Activated T-helper 17 cell treated with anti-CD3 and anti-CD28 coated beads, Interleukin-2, amount 50 U/mL, for 72 hours (primary cell): Measurements from ENCODE around the gene CASP3. TPM values are rescaled to one million over a fixed set of nuclear protein-coding genes. Genes with fewer than 3 reads are reported as not detected.
"Not testable (repeated sequence)": the region's sequence is repeated elsewhere in the genome, so short reads cannot be mapped to it uniquely, and the experiment has no call there.

Experiments used
- ATAC-seq: fragments of 150-1000 bp; cut with Tn5 transposase; replicated peaks from 2 replicates; pipeline ENCODE4 v1.10.0; 2021; ENCODE audit warnings: mild to moderate bottlenecking, moderate library complexity
- H3K27ac Mint-ChIP-seq: one replicate; pipeline ENCODE4 v1.8.0; 2022; ENCODE audit warnings: mixed read lengths
- H3K27me3 Mint-ChIP-seq: one replicate; pipeline ENCODE4 v1.8.0; 2022; ENCODE audit warnings: mixed read lengths
- H3K36me3 Mint-ChIP-seq: one replicate; pipeline ENCODE4 v1.8.0; 2022; ENCODE audit warnings: low read depth, mild to moderate bottlenecking, mixed read lengths
- H3K4me1 Mint-ChIP-seq: one replicate; pipeline ENCODE4 v1.8.0; 2022; ENCODE audit warnings: mixed read lengths
- H3K4me3 Mint-ChIP-seq: one replicate; pipeline ENCODE4 v1.8.0; 2022; ENCODE audit warnings: mild to moderate bottlenecking, mixed read lengths
- H3K9me3 Mint-ChIP-seq: one replicate; pipeline ENCODE4 v1.8.0; 2022; ENCODE audit warnings: mixed read lengths
- total RNA-seq, 2 donors: library from RNA; stranded (reverse); gene quantifications; one replicate each; pipeline ENCODE4 v1.2.3, GENCODE V29; 2022

Gene CASP3
- total RNA-seq, 2 donors from 2014 or later: 65.2 to 84.9 TPM

DNA sequence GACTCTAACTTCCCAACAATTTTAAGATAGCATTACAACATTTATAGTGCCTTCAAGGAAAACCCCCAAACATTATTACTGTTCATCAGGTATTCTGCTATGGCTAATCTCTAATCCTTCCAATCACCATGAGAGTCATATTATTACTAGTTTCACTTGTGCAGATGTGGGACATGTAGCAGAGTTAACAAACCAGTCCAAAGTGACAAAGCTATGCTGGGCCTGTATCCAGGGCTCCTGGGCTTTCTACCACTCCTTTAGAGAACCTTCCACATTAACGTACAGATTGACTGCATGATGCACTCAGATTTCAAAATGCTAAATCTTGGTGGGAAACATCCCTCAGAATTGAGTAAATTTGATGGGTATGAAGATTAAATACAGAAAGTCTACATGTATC is 16.4 kb downstream of the CASP3 start:
- Mint-ChIP-seq H3K4me3 (no peak overlapping the region), H3K36me3 (peaks cover 100% of the 10 kb centered on the region), H3K27ac (no peak overlapping the region), H3K9me3 (no peaks in the 10 kb centered on the region), H3K4me1 (no peaks in the 10 kb centered on the region), H3K27me3 (no peaks in the 10 kb centered on the region)
- no peak for ATAC-seq

DNA sequence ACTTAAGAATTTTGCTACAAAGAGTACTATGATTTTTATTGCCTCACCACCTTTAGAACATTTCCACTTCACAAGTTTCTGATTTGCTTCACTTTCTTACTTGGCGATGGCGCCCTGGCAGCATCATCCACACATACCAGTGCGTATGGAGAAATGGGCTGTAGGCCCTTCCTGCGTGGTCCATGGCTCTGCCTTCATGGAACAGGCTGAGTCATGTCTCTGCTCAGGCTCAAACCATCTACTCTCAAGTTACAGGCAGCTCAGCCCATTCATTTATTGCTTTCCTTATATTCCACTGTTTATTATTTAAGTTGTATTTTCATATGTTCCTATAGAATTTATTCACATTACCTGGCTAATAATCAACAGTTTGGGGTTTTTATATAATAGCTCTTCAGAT is 21.1 kb downstream of the CASP3 start:
- Mint-ChIP-seq H3K9me3 (no peaks in the 10 kb centered on the region), H3K4me1 (peaks cover 22% of the 10 kb centered on the region), H3K27ac (peak overlapping the region; percentile 37), H3K27me3 (no peaks in the 10 kb centered on the region), H3K36me3 (peaks cover 91% of the 10 kb centered on the region), H3K4me3 (no peak overlapping the region)
- no peak for ATAC-seq

DNA sequence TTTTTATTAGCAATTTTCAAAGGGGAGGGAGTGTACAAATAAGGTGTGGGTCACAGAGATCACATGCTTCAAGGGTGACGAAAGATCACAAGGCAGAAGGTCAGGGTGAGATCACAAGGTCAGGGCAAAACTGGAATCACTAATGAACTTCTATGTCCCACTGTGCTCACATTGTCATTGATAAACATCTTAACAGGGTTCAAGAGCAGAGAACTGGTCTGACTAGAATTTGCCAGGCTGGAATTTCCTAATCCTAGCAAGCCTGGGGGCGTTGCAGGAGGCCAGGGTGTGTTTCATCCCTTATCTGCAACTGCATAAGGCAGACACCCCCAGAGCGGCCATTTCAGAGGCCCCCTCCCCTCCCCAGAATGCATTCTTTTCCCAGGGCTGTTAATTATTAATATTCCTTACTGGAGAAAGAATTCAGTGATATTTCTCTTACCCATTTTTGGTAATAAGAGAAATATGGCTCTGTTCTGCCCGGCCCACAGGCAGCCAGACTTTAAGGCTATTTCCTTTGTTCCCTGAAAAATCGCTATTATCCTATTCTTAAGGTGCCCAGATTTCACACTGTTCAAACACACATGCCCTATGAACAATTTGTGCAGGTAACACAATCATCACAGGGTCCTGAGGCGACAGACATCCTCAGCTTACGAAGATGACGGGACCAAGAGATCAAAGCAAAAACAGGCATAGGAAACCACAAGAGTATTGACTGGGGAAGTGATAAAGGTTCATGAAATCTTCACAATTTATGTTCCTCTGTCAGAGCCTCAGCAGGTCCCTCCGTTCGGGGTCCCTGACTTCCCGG is 23.3 kb downstream of the CASP3 start:
- not testable (repeated sequence) for H3K27me3 Mint-ChIP-seq, ATAC-seq, H3K4me3 Mint-ChIP-seq, H3K9me3 Mint-ChIP-seq
- peak overlapping the region; percentile 65 for H3K27ac Mint-ChIP-seq
- peaks cover 70% of the 10 kb centered on the region for H3K36me3 Mint-ChIP-seq
- peaks cover 22% of the 10 kb centered on the region for H3K4me1 Mint-ChIP-seq

DNA sequence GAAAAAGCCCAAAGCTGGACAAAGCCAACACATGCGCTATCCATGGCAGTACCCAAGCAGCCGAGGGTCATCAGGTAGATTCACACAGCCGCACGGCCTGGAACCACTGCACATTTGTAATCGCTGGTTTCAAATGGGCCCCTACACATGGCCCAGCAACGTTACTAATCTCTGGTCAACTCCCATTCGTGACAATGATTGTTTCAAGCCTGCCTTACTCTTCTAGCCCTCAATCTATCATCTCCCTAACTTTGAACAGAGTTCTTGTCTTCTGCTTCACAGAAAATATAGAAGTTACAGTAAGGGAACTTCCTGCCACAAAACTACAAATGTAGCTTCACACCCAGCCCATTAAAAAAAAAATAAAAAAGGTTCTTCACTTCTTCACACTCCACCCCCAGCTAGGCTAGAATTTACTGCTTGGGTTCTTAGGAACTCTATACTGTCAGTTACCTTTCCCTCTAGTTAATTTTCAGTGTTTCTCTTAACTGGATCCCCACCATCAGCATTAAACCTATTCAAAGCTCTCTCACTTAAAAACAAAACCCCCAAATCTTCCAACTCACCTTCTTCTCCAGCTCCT is 24.2 kb downstream of the CASP3 start:
- no peaks in the 10 kb centered on the region for H3K27me3 Mint-ChIP-seq

DNA sequence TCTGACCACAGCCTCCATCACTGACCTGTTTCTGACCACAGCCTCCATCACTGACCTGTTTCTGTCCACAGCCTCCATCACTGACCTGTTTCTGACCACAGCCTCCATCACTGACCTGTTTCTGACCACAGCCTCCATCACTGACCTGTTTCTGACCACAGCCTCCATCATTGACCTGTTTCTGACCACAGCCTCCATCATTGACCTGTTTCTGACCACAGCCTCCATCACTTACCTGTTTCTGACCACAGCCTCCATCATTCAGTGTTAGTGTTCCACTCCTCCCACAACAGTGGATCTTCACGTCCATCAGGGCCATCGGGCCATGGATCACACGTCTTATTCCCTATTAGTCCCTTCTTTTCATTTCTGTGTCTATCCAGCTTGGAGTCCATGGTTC is 24.7 kb downstream of the CASP3 start:
- not testable (repeated sequence) for H3K9me3 Mint-ChIP-seq, H3K27me3 Mint-ChIP-seq, ATAC-seq, H3K4me3 Mint-ChIP-seq
- peak overlapping the region; percentile 65 for H3K27ac Mint-ChIP-seq
- peaks cover 55% of the 10 kb centered on the region for H3K36me3 Mint-ChIP-seq
- H3K4me1 Mint-ChIP-seq: peaks cover 26% of the 10 kb centered on the region

More for the DNA sequence above, 24.2 kb downstream of the CASP3 start:
- peak; percentile 38 for ATAC-seq
- H3K4me3 Mint-ChIP-seq: no peak overlapping the region
- H3K9me3 Mint-ChIP-seq: no peaks in the 10 kb centered on the region
- peaks cover 26% of the 10 kb centered on the region for H3K4me1 Mint-ChIP-seq
- H3K27ac Mint-ChIP-seq: peak overlapping the region; percentile 65
- H3K36me3 Mint-ChIP-seq: peaks cover 61% of the 10 kb centered on the region

DNA sequence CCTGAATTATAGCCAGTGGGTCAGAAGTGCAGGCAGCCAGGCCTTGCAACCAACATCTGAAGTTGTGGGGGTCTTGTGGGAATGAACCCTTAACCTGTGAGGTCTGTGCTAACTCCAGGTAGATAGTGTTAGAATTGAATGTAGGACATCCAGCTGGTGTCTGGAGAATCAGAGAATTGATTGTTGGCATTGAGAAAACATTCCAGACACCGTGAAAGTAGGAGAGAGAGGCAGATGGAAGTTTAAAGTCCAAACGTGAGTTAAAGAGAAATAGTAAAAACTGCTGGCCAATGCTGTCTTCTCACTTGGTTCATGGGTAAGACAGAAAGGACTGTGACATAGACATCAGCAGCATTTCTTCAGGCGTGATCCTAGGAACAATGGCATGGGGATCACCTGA is 27.7 kb downstream of the CASP3 start:
- Mint-ChIP-seq H3K9me3 (no peaks in the 10 kb centered on the region), H3K36me3 (peaks cover 25% of the 10 kb centered on the region), H3K27ac (peak overlapping the region; percentile 13), H3K4me1 (peaks cover 20% of the 10 kb centered on the region), H3K27me3 (no peaks in the 10 kb centered on the region), H3K4me3 (no peak overlapping the region)
- no peak for ATAC-seq

DNA sequence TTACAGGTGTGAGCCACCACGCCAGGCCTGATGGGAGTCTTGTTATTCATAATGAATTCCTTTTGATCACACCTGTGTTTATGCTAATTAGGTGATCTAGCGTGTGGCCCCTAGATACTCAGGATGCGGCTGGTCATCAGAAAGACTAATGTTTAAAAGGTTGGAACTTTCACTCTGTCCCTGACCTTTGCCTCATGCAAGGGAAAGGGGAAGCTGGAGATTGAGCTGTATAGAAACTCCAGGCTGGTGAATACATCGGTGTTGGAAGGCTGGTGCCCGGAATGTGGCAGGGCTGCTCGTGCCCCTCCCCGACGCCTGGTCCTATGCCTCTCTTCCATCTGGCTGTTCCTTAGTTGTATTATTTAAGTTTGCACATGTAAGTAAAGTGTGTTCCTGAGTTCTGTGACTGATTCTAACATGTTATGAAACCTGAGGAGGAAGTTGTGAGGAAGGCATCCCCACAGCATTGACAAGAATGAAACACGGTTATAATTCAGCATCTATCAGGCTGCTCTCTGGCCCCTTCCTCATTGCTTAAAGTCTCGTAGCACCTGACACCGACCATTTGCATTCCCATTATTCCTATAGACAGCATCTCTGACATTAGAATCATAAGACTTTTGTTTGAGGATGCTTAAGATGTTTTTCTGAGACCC is 28.9 kb downstream of the CASP3 start:
- Mint-ChIP-seq H3K36me3 (peaks cover 14% of the 10 kb centered on the region), H3K4me1 (peaks cover 18% of the 10 kb centered on the region), H3K27ac (peak overlapping the region; percentile 19), H3K4me3 (no peak overlapping the region), H3K27me3 (no peaks in the 10 kb centered on the region), H3K9me3 (peaks cover under 1% of the 10 kb centered on the region)
- no peak for ATAC-seq

DNA sequence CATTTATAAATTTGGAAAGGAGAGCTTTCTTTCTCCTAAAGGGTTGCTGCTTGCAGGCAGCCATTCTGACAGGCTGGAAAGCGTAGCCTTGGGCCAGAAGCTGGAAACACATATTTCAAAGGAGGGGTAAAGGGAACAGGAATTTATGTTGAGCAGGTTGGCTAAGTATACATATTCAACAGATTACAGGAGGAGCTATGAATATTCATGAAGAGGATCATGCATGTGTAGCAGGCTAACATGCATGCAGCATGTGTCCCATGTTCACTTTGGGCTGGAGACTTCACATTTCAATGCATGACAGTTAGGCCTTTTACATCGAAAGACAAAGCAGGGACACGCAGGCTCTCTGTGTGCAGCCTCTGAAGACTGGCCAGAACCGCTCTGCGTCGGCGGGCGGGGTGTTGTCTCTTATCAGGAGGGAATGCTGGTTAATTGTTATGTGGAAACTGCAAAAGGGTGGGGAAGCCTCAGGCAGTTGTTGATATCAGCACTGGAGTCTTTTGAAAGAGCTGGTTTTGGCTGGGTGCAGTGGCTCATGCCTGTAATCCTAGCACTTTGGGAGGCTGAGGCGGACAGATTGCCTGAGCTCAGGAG is 31.5 kb downstream of the CASP3 start:
- H3K4me3 Mint-ChIP-seq: no peak overlapping the region
- no peak overlapping the region for H3K27ac Mint-ChIP-seq
- ATAC-seq: no peak
- H3K36me3 Mint-ChIP-seq: no peaks in the 10 kb centered on the region
- peaks cover 4% of the 10 kb centered on the region for H3K4me1 Mint-ChIP-seq
- no peaks in the 10 kb centered on the region for H3K27me3 Mint-ChIP-seq
- H3K9me3 Mint-ChIP-seq: peaks cover 8% of the 10 kb centered on the region

DNA sequence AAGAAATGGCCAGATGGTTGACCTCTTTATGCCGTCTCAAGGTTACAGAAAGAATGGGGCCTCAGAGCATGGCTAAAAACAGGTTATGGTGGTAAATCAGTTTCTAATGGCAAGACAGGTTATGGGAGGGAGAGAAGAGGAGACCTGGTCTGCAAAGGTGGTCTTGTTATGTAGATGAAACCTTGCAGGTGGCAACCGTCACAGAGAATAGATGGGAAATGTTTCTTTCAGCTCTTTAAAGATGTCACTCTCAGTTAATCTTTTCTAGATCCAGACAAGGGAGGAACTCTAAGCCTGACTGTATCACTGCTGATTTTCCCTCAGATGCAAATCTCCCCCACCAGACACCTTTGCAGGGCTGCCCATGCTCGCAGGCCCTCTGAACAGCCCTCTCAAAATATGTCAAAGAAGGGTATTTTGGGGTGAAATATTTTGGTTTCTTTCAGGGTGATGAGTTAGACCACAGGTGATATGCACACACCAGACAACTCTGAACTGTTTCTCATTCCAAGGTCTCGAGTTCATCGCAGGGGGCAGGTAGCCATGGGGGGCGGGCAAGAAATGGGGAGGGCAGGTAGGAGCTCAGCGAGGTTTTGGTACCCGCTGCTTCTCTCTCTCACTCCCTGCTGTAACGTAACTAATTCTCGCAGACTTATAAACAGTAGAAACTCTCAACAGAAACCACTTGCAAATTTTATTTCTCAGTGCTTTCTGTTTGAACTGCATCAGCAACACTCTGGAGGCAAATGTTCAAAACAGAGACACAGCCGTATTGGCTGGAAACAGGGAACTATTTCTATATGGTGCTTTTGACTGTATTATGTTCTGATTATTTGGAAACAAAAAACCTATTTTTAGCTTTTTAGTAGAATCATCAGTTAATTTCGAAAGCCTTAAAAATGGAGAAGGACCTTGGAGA is 32.4 kb downstream of the CASP3 start:
- Mint-ChIP-seq H3K4me3 (no peak overlapping the region), H3K27ac (no peak overlapping the region), H3K36me3 (no peaks in the 10 kb centered on the region), H3K27me3 (no peaks in the 10 kb centered on the region), H3K9me3 (peaks cover 8% of the 10 kb centered on the region), H3K4me1 (peaks cover 4% of the 10 kb centered on the region)
- ATAC-seq: no peak

DNA sequence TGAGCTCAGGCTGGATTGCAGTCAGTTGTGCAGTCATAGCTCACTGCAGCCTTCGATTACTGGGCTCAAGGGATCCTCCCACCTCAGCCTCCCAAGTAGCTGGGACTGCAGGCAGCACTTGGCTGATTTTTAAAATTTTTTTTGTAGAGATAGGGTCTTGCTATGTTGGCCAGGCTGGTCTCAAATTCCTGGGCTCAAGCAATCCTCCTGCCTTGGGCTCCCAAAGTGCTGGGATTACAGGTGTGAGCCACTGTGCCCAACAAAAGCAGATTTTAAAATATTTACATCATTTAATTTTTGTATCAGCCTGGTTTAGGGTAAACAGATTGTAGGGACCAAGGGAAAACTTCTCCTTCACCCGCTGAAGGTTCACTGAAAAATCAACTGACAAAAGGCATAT is 33.1 kb downstream of the CASP3 start:
- H3K9me3 Mint-ChIP-seq, H3K27me3 Mint-ChIP-seq, ATAC-seq: not testable (repeated sequence)

DNA sequence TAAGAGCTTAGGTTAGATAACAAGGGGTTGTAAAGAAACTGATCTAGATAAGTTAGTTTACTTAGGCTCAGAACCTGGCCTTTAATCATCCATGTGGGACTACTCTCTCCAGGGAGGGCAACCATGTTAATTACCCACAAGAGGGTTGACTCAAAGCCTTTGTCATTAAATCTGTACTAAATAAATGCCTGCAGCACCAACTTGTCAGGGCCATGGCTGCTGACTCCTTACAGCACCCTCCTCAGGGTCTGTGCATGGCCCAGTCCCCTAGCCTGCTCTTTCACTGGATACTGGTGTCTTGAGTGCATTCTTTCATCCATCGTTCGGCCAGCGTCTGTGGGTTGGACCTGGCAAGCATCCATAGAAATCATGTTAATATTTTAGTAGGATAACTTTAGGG is 34.7 kb downstream of the CASP3 start:
- Mint-ChIP-seq H3K9me3 (peaks cover 8% of the 10 kb centered on the region), H3K4me3 (no peak overlapping the region), H3K27ac (no peak overlapping the region), H3K27me3 (no peaks in the 10 kb centered on the region), H3K4me1 (no peaks in the 10 kb centered on the region), H3K36me3 (no peaks in the 10 kb centered on the region)
- no peak for ATAC-seq

More for the DNA sequence above, 33.1 kb downstream of the CASP3 start:
- not testable (repeated sequence) for H3K4me1 Mint-ChIP-seq, H3K27ac Mint-ChIP-seq, H3K4me3 Mint-ChIP-seq, H3K36me3 Mint-ChIP-seq

DNA sequence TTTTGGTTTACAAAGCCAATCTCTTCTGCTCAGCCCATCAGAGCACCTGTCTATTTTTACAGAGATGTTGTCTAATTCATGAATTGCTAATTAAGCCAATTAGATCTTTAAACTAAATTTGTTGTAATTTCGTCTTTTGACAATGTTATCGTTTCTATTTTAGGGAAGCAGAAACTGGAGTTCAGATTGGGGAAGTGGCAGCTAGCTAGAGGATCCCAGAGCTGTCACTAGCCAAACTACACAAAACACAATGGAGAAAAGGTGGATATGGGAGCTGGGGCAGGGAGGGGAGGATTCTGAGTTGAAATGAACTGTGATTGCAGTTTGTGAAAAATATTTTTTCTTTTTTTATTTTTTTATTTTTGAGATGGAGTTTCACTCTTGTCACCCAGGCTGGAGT is 35.8 kb downstream of the CASP3 start:
- Mint-ChIP-seq H3K9me3 (peaks cover 8% of the 10 kb centered on the region), H3K36me3 (no peaks in the 10 kb centered on the region), H3K27me3 (no peaks in the 10 kb centered on the region), H3K27ac (no peak overlapping the region), H3K4me3 (no peak overlapping the region), H3K4me1 (no peaks in the 10 kb centered on the region)
- no peak for ATAC-seq

DNA sequence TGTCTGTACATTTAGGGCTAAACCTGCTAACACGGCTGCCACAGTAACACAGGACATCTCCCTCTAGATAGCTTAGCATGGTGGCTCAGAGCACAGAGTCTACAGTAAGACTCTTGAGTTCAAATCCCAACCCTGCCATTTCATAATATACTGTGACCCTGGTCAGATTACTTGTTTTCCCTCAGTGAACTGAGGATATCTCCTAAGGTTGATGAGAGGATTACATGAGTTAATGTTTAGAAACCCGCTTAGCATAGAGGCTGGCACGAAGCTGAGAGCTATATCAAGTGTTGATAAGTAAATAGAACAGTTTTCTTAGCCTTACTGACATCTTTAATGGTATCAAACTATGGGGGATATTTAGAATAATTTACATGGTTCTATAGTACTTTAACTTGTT is 37.2 kb downstream of the CASP3 start:
- H3K9me3 Mint-ChIP-seq: peaks cover 8% of the 10 kb centered on the region
- H3K4me3 Mint-ChIP-seq: no peak overlapping the region
- H3K27ac Mint-ChIP-seq: no peak overlapping the region
- H3K4me1 Mint-ChIP-seq: no peaks in the 10 kb centered on the region
- ATAC-seq: no peak
- no peaks in the 10 kb centered on the region for H3K27me3 Mint-ChIP-seq
- no peaks in the 10 kb centered on the region for H3K36me3 Mint-ChIP-seq

DNA sequence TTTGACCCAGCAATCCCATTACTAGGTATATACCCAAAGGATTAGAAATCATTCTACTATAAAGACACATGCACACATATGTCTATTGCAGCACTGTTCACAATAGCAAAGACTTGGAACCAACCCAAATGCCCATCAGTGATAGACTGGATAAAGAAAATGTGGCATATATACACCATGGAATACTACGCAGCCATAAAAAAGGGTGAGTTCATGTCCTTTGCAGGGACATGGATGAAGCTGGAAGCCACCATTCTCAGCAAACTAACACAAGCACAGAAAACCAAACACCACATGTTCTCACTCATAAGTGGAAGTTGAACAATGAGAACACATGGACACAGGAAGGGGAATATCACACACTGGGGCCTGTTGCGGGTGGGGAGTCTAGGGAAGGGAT is 41.8 kb downstream of the CASP3 start:
- not testable (repeated sequence) for H3K27me3 Mint-ChIP-seq, ATAC-seq, H3K36me3 Mint-ChIP-seq, H3K4me3 Mint-ChIP-seq, H3K27ac Mint-ChIP-seq, H3K9me3 Mint-ChIP-seq, H3K4me1 Mint-ChIP-seq
